Measurements from ENCODE around the gene ZDHHC9.

Gene ZDHHC9

DNA sequence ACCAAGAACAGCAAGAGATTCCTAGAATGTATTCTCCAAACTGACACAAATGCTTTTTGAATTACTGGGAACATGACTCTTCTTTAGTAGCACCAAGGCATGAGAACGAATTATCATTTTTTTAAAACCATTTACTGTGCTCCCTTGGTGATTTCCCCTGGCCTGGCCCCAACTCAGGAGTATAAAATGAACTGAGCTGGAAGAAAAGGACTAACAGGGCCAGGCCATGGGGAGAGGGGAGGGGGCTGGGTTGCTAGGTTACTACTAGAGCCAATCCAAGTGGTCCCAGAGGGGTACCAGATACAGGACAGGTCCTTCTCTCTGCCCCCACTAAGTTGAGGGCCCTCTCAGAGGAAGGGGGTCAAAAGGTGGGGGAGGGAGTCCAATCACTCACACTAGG, 40.8 kb downstream of the ZDHHC9 start:
- peaks cover 7 to 17% of the 10 kb centered on the region in 2 donors for H3K36me3 Mint-ChIP-seq
- no peak overlapping the region for H3K4me3 Mint-ChIP-seq
- H3K4me1 Mint-ChIP-seq = peaks cover 7 to 24% of the 10 kb centered on the region in 2 donors
- DNase-seq (no peak), ATAC-seq (replicated peaks) (no peak)
- no peaks in the 10 kb centered on the region for H3K9me3 Mint-ChIP-seq
- no peaks in the 10 kb centered on the region for H3K27me3 Mint-ChIP-seq
- no peak overlapping the region for H3K27ac Mint-ChIP-seq

DNA sequence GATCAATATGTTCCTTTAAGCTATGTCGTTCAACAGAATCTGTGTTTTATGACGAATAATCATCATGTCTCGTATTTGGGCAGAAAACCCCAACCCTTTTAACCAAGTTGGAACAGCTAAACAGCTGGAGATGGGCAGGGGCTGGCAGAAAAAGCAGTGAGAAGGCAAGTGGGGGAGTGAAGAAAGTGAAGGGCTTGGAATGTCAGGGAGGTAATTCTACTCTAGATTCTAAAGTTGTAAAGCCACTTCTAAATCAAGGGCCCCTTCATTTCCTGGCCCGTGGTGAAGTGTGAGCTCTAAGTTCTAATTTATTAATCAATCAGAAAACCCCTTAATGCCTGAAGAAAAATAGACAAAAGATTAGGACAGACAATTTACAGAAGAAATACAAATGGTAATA, 43.5 kb downstream of the ZDHHC9 start:
- Mint-ChIP-seq H3K27me3 (no peaks in the 10 kb centered on the region), H3K27ac (no peak overlapping the region), H3K4me3 (no peak overlapping the region), H3K9me3 (no peaks in the 10 kb centered on the region), H3K4me1 (peaks cover 7 to 26% of the 10 kb centered on the region in 2 donors), H3K36me3 (peaks cover 2 to 16% of the 10 kb centered on the region in 2 donors)
- DNase-seq (no peak), ATAC-seq (replicated peaks) (no peak)

DNA sequence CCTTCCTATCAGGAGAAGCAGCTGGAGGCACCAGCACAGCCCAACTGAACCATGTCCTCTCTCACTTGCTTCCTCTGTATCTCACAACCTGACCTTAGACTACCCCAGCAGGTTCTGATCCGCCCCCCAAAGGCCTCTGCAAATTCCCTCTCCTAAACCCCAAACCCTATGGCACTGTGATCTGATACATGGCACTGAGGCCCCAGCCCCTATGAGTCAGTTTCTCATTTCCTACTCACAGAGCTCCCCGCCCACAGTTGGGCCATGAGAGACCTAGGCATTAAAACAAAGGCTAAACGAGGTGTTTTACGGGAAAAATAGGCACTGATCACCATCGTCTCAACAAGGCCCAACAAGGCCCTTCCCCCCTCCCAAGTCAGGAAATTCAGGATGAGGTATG, 44.8 kb downstream of the ZDHHC9 start:
- H3K4me1 Mint-ChIP-seq = peaks cover 10 to 32% of the 10 kb centered on the region in 2 donors
- peak overlapping the region; percentile 53 for H3K27ac Mint-ChIP-seq
- ATAC-seq (replicated peaks) = peak; percentile 61 to 62
- no peak for DNase-seq
- H3K4me3 Mint-ChIP-seq = no peak overlapping the region
- no peaks in the 10 kb centered on the region for H3K9me3 Mint-ChIP-seq
- no peaks in the 10 kb centered on the region for H3K27me3 Mint-ChIP-seq
- peaks cover 2 to 18% of the 10 kb centered on the region in 2 donors for H3K36me3 Mint-ChIP-seq

DNA sequence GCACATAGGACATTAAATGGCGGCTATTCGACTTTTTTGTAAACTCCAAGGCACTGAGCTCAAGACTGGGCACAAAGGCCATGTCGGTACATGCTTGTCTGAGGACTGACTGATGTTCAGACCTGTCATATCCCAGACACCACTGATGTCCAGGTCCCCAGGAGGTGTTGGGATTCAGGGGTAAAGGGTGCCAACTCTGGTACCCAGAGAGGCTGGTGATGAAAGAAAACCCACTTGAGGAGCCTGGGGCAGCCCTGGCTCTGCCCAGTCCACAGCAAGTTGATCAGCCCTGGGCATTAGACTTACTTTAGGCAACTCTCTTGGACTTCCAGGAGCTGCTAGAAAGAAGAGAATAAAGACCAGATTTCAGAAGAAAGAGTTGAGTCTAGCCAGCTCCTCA, 45.2 kb downstream of the ZDHHC9 start:
- H3K27ac Mint-ChIP-seq = peak overlapping the region; percentile 48
- DNase-seq (no peak), ATAC-seq (replicated peaks) (peak; percentile 18 to 35)
- H3K4me1 Mint-ChIP-seq = peaks cover 10 to 29% of the 10 kb centered on the region in 2 donors
- no peaks in the 10 kb centered on the region for H3K9me3 Mint-ChIP-seq
- H3K4me3 Mint-ChIP-seq = no peak overlapping the region
- no peaks in the 10 kb centered on the region for H3K27me3 Mint-ChIP-seq
- H3K36me3 Mint-ChIP-seq = peaks cover 4 to 18% of the 10 kb centered on the region in 2 donors

DNA sequence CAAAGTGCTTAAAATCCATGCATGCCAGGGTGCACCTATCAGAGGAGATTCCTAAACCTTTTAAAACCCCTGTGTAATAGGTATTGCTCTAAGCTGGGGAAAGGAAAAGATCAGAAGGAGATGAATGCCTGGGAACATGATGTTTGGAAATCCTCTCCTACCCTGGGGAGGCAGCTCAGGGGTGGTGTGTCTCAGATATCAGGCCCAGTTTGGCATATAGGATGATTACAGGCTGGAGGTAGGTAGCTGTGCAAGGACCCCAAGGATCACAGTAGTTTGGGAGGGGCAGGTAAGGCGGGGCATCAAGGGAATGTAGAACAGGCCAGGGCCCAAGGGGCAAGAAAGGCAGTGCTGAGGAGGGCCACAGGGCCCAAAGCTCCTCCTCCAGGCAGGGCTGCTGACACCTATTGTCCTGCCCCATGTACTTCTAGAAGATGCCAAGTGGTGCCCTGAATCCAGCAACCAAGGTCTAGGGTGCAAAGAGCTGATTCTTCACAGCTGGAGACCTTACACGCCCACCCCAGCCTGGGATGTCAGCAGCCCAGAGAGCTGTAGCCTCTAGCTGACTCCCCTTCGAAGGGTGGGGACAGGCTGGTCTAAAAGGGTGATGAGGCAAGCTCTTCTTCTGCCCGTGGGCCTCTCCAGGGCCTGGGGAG, 46.3 kb downstream of the ZDHHC9 start:
- no peaks in the 10 kb centered on the region for H3K9me3 Mint-ChIP-seq
- DNase-seq (no peak), ATAC-seq (replicated peaks) (peak; percentile 12 to 23)
- peaks cover 13 to 29% of the 10 kb centered on the region in 2 donors for H3K4me1 Mint-ChIP-seq
- H3K4me3 Mint-ChIP-seq = peak overlapping the region in 1 of 2 donors; percentile 58
- H3K36me3 Mint-ChIP-seq = peaks cover 10 to 25% of the 10 kb centered on the region in 2 donors
- no peak overlapping the region for H3K27ac Mint-ChIP-seq
- no peaks in the 10 kb centered on the region for H3K27me3 Mint-ChIP-seq

DNA sequence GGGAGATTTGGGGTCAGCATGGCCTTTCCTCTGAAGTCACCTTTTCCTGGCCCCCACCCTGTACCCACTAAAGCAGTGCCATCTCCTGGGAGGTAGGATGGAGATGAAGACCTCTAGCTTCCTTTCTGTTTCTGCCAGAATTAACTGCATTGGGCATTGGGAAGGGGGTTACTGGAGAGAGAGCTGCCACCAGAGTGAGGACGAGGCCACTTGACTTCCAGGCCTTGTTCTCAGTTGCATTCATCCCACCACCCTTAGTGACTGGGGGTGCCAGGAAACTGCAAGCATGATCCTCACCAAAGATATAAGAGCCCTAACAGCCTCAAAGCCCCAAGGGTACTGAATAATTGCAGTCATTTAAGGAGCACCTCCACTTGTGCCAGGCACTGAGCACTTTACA, 48.1 kb downstream of the ZDHHC9 start:
- Mint-ChIP-seq H3K4me1 (peaks cover 13 to 29% of the 10 kb centered on the region in 2 donors), H3K27ac (peak overlapping the region; percentile 59), H3K27me3 (no peaks in the 10 kb centered on the region), H3K9me3 (no peaks in the 10 kb centered on the region), H3K36me3 (peaks cover 10 to 25% of the 10 kb centered on the region in 2 donors), H3K4me3 (no peak overlapping the region)
- DNase-seq (no peak), ATAC-seq (replicated peaks) (no peak)

DNA sequence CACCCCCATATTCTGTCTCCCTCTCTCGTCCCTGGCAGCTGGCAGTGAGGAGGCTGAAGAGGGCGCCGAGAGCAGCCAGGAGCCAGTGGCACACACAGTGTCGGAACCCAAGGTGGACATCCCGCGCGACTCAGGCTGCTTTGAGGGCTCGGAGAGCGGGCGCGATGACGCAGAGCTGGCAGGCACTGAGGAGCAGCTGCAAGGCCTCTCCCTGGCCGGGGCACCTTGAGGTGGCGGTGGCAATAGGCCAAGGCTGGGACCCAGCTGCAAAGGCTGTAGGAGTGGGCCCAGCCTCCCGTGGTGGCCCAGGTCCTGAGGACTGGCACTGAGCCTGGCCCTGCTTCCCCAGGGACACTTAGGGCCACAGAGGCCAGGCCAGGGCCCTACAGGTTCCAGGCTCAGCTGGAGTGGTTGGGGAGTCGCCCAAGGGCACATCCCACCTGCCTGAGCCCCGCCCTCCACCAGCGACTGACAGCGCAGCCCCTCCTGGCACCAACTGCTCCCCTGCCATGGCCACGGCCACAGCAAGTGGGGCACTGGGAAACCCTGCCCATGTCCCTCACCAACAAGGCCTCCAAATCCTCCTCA, 50.0 kb downstream of the ZDHHC9 start:
- peak overlapping the region; percentile 65 for H3K27ac Mint-ChIP-seq
- no peaks in the 10 kb centered on the region for H3K27me3 Mint-ChIP-seq
- H3K36me3 Mint-ChIP-seq = peaks cover 12 to 28% of the 10 kb centered on the region in 2 donors
- ATAC-seq (replicated peaks) (no peak), DNase-seq (no peak)
- H3K4me1 Mint-ChIP-seq = peaks cover 12 to 32% of the 10 kb centered on the region in 2 donors
- H3K9me3 Mint-ChIP-seq = no peaks in the 10 kb centered on the region
- no peak overlapping the region for H3K4me3 Mint-ChIP-seq

DNA sequence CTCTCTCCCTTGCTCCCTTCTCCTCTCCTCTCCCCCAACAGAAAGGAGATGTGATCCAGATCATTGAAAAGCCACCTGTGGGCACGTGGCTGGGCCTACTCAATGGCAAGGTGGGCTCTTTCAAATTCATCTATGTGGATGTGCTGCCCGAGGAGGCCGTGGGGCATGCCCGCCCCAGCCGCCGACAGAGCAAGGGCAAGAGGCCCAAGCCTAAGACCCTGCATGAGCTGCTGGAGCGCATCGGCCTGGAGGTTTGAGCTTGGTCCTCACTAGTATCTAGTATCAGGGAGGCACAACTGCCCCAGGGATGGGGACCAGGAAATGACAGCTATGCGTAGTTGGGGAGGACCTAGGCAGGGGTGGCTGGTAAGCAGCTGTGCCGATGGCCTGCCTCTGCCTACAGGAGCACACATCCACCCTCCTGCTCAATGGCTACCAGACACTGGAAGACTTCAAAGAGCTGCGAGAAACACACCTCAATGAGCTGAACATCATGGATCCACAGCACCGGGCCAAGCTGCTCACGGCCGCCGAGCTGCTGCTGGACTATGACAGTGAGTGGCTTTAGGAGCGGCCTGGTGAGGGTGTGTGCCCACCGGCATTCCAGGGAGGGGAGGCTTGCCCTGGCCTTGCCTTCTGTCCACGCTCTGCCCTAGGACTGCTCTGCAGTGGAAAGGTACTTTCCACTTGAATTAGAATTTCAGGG, 50.9 kb downstream of the ZDHHC9 start:
- no peaks in the 10 kb centered on the region for H3K9me3 Mint-ChIP-seq
- DNase-seq (no peak), ATAC-seq (replicated peaks) (no peak)
- H3K4me1 Mint-ChIP-seq = peaks cover 12 to 29% of the 10 kb centered on the region in 2 donors
- H3K27me3 Mint-ChIP-seq = no peaks in the 10 kb centered on the region
- peaks cover 15 to 32% of the 10 kb centered on the region in 2 donors for H3K36me3 Mint-ChIP-seq
- no peak overlapping the region for H3K4me3 Mint-ChIP-seq
- no peak overlapping the region for H3K27ac Mint-ChIP-seq

DNA sequence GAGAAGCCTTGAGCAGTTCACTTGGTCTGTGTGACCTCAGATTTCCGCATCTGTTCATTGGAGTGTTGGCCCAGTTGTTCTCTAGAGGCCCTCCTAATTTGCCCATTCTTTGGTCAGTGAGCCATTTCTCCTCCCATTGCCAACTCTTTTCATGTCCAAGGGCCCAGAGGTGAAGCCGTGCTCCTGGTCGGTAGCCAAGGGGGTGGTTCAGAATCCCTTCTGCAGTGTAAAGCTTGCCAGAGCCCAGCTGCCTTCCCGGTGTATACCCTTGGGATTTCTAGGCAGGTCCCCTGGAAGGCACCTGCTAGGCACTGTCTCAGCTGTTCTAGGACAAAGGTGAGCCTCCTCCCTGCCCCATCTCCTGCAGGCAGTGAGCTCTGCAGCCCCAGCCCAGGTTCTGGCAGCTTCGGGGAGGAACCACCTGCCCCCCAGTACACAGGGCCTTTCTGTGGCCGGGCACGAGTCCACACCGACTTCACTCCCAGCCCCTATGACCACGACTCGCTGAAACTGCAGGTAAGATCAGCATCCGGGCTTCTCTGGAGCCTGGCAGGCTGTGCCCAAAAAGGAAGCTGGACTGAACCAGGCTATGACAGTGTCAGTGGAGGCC, 51.6 kb downstream of the ZDHHC9 start:
- no peak for DNase-seq
- H3K36me3 Mint-ChIP-seq = peaks cover 18 to 38% of the 10 kb centered on the region in 2 donors
- peaks cover 18 to 34% of the 10 kb centered on the region in 2 donors for H3K4me1 Mint-ChIP-seq
- H3K27ac Mint-ChIP-seq = peak overlapping the region; percentile 25
- H3K9me3 Mint-ChIP-seq = no peaks in the 10 kb centered on the region
- H3K4me3 Mint-ChIP-seq = no peak overlapping the region
- no peak for ATAC-seq (replicated peaks)
- H3K27me3 Mint-ChIP-seq = no peaks in the 10 kb centered on the region

DNA sequence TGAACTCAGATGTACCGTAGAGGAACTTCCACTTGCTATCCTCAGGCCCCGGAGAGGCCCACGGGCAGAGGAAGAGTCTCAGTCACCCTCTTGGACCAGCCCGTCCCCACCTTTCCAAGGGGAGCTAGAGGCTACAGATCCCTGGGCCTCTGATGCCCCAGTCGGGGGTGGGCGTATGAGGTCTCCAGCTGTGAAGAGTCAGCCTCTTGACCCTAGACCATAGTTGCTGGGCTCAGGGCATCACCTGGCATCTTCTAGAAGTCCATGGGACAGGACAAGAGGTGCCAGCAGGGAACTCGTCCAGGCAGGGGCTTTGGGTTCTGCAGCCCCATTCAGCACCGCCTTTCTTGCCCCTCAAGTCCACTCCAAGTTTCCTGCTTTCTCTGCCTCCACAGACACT, 52.4 kb downstream of the ZDHHC9 start:
- Mint-ChIP-seq H3K4me3 (no peak overlapping the region), H3K4me1 (peaks cover 22 to 39% of the 10 kb centered on the region in 2 donors), H3K36me3 (peaks cover 19 to 44% of the 10 kb centered on the region in 2 donors)

DNA sequence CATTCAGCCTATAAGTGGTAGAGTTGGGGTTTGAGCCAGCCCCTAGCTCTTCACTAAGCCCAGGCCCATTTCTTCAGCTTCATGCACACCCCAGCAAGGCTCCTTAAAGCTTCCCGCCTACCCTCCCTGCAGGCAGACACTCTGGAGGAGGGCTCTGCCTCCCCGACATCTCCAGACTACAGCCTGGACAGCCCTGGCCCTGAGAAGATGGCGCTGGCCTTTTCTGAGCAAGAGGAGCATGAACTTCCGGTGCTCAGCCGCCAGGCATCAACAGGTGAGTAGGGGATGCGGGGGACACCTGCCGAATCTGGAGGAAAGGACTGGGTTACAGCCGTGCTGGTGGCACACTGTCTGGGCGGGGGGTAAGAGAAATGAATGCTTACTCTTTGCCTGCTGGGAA, 52.9 kb downstream of the ZDHHC9 start:
- Mint-ChIP-seq H3K4me3 (no peak overlapping the region), H3K27me3 (no peaks in the 10 kb centered on the region), H3K9me3 (no peaks in the 10 kb centered on the region), H3K27ac (no peak overlapping the region), H3K4me1 (peaks cover 26 to 44% of the 10 kb centered on the region in 2 donors), H3K36me3 (peaks cover 19 to 47% of the 10 kb centered on the region in 2 donors)
- ATAC-seq (replicated peaks) = no peak
- DNase-seq = no peak

More for the DNA sequence above, 52.4 kb downstream of the ZDHHC9 start:
- no peaks in the 10 kb centered on the region for H3K9me3 Mint-ChIP-seq
- DNase-seq (no peak), ATAC-seq (replicated peaks) (no peak)
- H3K27ac Mint-ChIP-seq = peak overlapping the region; percentile 4
- H3K27me3 Mint-ChIP-seq = no peaks in the 10 kb centered on the region

DNA sequence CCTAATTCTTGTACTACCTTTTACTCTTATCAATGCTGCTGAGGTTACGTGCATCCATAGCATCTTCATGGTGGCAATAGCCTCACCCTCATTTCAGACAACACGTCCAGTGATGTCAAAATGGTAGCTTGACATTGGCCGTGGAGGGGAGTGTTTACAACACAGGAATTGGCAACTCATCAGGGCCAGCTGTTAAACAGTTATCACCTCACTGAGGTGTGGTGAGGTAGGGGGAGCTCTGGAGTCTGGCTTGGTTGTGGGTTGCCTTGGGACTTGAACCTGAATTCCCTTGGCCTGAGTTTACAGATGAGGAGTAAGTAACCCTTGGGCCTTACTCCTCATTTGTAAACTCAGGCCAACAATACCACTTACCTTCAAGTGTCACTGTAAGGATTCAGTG, 53.5 kb downstream of the ZDHHC9 start:
- DNase-seq (no peak), ATAC-seq (replicated peaks) (no peak)
- Mint-ChIP-seq H3K4me1 (peaks cover 33 to 46% of the 10 kb centered on the region in 2 donors), H3K27me3 (no peaks in the 10 kb centered on the region), H3K9me3 (no peaks in the 10 kb centered on the region), H3K27ac (peak overlapping the region; percentile 63), H3K36me3 (peaks cover 24 to 52% of the 10 kb centered on the region in 2 donors), H3K4me3 (no peak overlapping the region)

DNA sequence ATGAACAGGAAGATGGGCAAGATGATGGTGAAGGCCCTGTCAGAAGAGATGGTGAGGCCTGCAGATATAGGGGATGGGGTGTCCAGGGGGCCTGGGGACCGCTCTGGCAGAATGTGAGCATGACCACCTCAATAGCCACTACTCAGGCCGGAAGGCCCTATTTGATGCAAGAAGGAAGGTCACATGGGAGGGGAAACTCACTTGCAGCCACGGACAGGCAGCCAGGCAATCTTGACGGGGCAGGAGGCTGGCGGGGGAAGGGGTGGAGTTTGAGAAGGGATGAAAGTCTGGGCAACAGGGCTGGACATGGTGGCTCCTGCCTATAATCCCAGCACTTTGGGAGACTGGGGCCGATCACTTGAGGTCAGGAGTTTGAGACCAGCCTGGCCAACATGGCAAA, 55.2 kb downstream of the ZDHHC9 start:
- Mint-ChIP-seq H3K4me1 (peaks cover 37 to 44% of the 10 kb centered on the region in 2 donors), H3K9me3 (no peaks in the 10 kb centered on the region), H3K27me3 (no peaks in the 10 kb centered on the region), H3K36me3 (peaks cover 27 to 51% of the 10 kb centered on the region in 2 donors), H3K27ac (peak overlapping the region; percentile 80), H3K4me3 (peak overlapping the region in 1 of 2 donors; percentile 13)
- DNase-seq (no peak), ATAC-seq (replicated peaks) (no peak)

DNA sequence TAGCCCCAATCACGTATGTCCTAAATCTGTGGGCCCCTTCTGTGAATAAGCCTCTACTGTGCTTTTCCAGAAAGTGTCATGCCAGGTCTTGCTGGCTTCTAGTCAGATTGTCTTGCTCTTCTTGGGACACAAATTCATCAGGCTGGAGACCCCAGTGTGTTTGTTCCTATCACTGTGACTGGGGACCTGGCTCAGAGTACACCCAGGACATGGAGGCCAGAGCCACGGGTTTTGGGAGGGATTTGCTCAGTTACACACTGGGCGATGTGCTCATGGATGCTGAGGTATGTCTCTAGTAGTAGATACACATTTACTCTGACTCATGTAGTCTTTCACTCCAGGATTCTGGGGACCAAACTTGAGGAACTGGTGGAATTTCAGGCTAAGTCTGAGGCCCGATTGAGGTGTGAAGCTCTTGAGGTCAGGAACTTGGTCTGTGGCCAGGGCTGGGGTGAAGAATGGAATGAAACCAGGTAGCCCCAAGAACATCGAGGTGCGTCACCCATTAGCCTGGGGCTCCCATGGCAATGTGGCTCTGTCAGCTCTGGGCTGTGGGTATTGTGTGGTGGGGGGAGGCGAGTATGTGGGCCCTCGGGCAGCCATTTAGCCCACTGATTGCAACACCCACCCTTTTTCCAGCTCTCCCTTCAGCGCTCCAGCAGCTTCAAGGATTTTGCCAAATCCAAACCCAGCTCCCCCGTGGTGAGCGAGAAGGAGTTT, 56.2 kb downstream of the ZDHHC9 start:
- Mint-ChIP-seq H3K27ac (peak overlapping the region; percentile 80), H3K4me3 (peak overlapping the region; percentile 32 to 44), H3K4me1 (peaks cover 44 to 53% of the 10 kb centered on the region in 2 donors), H3K36me3 (peaks cover 30 to 53% of the 10 kb centered on the region in 2 donors), H3K9me3 (no peaks in the 10 kb centered on the region), H3K27me3 (no peaks in the 10 kb centered on the region)
- DNase-seq (no peak), ATAC-seq (replicated peaks) (no peak)
